ENCODE measurements around the gene WDR7. TPM values are rescaled to one million over a fixed set of nuclear protein-coding genes. Genes with fewer than 3 reads are reported as not detected.

Gene WDR7
- total RNA-seq, 1 donor from 2014 or later: 23.1 TPM

DNA sequence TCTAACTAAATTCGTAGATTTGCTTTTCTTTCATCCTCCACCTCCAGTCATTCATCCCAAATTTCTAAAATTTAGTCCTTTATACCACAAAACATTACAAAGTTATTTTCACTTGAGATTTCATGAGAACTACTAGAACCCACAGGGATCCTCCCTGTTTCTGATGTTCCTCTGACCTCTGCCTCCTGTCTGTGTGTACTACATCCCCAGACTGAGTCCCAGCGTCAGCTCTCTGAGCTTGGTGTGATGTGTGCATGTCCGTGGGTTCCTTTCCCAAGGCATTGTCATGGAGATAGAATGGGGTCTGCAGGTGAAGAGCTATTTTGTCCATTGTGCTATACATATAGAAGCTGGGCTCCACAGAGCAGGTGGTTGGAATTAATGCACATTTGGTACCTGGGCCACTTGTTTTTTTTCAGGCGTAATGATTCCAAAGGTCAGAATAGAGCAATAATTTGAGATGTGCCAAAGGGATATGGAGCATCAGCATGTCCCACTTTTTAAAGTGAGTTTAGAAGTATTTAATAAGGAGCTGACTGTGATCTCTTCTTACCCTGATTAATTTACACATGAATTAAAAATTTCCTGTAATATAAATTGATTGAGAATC is 344.5 kb downstream of the WDR7 start:
- ATAC-seq (ENCODE audit: poor library complexity) (no peak), DNase-seq (no peak)
- intact Hi-C loops (cut with DNase I): no loop called here

DNA sequence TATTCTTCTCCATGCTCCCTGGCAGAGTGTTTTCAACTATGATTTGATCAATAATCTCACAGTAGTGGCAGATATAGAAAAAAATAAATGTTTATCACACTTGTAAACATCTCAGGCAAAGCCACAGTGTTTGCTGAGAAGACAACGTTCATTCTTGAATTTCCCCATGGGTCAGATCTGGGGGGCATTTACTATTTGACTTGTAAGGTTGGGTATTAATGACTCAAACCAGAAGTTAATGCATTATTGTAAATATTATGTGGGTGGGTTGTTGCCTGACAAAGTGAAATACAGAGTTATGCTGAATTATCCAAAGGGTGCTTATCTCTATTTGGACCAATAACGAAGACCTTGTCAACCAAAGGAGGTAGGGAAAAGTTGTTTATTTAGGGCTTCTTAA is 346.0 kb downstream of the WDR7 start:
- intact Hi-C loops (cut with DNase I): no loop called here
- ATAC-seq (ENCODE audit: poor library complexity) (no peak), DNase-seq (no peak)

DNA sequence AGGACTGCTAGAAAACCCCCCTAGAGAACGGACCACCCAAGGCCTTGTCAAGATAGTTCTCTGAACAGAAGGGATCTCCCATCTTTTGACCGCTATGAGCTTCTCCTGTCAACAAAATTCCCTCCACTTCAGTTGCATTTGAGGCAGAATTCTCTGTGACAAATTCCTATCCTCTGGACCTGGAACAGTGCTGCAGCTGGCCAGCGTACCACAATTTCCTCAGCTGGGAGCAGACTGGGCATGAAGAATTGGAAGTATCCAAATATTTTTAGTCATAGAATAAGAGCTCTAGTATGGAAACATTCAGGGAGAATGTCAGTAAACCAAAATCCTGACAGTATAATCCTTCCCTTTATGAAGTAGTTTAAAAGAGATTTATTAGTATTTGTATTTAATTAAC is 348.7 kb downstream of the WDR7 start:
- intact Hi-C loops (cut with DNase I): no loop called here
- ATAC-seq (ENCODE audit: poor library complexity) (peak; percentile 40), DNase-seq (no peak)

GRCh38 chr18:57002627-57003026 is 351.5 kb downstream of the WDR7 start:
- intact Hi-C loops (cut with DNase I): no loop called here
- no peak for DNase-seq
- peak; percentile 90 for ATAC-seq (ENCODE audit: poor library complexity)

- no peak for DNase-seq
- ATAC-seq (ENCODE audit: poor library complexity): no peak
- intact Hi-C loops (cut with DNase I): no loop called here
Observed at GRCh38 chr18:57003342-57003741, 352.2 kb downstream of the WDR7 start.

GRCh38 chr18:57004366-57005121 is 353.4 kb downstream of the WDR7 start:
- intact Hi-C loops (cut with DNase I): no loop called here
- no peak for DNase-seq
- no peak for ATAC-seq (ENCODE audit: poor library complexity)

DNA sequence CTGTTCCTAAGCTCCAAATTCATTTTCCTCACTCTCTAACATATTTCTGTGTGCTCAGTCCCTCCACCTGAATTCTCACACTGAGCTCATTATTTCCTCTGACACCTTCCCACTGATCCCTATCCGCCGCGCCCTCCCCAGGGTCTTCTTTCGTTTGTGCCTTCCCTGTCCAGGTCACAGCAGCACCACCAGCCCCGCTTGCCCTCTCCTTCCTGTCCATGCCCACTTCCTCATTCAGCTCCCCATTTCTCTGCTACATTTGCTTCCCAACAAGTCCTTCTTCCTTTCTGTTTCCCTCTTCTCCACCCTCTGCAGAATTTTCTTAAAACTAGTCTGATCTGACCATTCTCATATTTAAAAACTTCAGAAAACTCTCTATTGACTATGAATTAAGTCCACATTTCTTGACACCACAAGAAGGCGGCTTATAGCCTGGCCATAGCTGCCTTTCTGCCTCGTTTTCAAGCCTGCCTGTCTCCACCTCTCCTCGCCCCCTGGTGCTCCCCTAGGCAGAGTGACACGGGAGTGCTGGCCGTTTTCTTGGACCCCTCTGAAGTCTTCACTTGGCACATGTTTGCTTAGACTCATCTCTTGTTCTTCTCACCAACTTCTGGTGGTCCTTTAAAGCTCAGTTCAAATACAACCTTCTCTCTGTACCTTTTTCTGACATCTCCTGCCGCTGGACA is 357.0 kb downstream of the WDR7 start:
- DNase-seq (no peak), ATAC-seq (ENCODE audit: poor library complexity) (no peak)
- intact Hi-C loops (cut with DNase I): no loop called here

- ATAC-seq (ENCODE audit: poor library complexity) (no peak), DNase-seq (no peak)
- intact Hi-C loops (cut with DNase I): no loop called here
Observed at GRCh38 chr18:57009844-57010243, 358.7 kb downstream of the WDR7 start.

- no peak for DNase-seq
- intact Hi-C loops (cut with DNase I): no loop called here
- no peak for ATAC-seq (ENCODE audit: poor library complexity)
Observed at GRCh38 chr18:57014772-57015413, 363.7 kb downstream of the WDR7 start.

- DNase-seq: no peak
- ATAC-seq (ENCODE audit: poor library complexity): no peak
- intact Hi-C loops (cut with DNase I): no loop called here
Observed at GRCh38 chr18:57015451-57015850, 364.3 kb downstream of the WDR7 start.

DNA sequence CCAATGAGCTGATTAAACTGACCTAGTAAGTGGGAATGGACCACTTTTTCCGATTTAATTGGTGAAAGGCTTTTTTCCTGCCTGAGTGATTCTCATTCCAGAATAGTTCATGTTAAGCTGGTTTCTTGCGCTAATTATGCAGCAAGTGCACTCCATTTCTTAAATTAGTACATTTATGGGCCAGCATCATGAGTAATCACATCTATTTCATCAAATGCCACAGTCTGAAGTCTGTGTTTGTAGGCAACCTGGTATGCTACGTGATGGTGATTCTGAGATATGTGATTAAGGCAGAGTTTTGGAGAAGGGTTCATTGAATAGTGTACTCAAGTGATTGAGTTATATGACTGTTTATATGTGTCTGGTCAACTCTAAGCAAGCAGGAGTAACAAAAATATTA is 367.7 kb downstream of the WDR7 start:
- intact Hi-C loops (cut with DNase I): no loop called here
- DNase-seq: no peak
- ATAC-seq (ENCODE audit: poor library complexity): no peak

GRCh38 chr18:57022716-57023115 is 371.6 kb downstream of the WDR7 start:
- DNase-seq: no peak
- ATAC-seq (ENCODE audit: poor library complexity): no peak
- intact Hi-C loops (cut with DNase I): no loop called here

DNA sequence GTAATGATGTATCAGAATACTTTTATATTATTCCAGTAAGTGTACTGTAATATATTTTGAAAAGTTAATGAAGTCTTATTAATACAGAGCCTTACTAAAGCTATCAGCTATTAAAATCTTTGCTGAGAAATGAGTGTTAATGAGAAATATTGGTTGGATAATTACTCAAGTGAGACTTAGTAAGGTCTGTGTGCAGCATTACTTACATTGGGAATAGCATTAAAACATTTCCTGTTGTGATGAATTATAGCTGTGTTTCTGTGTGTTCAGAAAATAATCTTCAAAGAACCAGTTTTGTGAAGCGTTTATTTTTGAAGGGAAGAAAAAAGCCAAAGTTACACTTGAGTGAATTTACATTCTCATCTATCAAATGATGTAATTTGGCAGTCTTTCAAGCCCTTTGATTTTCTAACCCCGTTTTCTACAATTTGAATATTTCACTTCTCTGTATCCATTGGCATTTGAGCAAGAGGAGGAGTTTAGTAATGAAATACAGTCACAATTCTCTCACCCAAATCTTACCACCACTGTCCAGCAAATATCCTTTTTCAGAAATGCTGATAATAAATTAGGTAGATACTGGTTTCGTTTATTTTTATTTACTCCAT is 372.2 kb downstream of the WDR7 start:
- intact Hi-C loops (cut with DNase I): no loop called here
- DNase-seq (no peak), ATAC-seq (ENCODE audit: poor library complexity) (no peak)

DNA sequence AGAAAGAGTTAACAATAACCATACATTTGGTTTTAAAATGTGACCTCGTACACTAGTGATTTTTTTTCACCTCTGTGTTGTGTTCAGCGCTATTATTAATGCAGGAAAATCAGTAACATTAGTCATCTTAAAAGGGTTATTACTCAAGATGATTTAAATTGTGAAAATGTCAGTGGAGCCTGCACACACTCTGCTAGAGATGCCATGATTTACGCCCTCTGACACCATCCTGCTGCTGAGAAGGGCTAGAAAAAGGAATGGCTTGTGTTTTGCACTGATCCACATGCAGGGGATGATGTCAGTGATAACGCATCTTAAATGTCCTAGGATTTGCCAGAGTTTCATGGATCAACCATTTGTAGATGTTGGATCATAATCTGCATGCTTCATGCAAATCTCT is 374.4 kb downstream of the WDR7 start:
- DNase-seq (no peak), ATAC-seq (ENCODE audit: poor library complexity) (no peak)
- intact Hi-C loops (cut with DNase I): no loop called here

DNA sequence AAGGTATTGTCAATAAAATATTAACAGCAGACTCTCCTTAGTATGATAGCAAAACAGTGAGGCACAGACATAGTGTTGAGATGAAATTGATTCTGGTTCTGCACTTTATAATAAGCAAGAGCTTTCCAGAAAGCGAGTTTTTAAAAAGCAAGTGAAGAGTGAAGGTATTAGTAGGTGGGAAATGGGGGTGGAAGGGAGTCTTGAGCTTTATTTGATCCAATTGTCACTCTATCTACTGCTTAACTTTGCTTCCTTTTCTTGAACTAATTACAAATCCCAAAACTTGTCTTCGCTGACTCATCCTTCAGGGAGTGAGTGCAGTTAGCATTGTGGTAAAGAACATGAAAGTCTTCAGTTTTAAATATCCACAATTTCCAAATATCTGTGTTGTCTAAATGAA is 375.2 kb downstream of the WDR7 start:
- ATAC-seq (ENCODE audit: poor library complexity) (no peak), DNase-seq (no peak)
- intact Hi-C loops (cut with DNase I): no loop called here

GRCh38 chr18:57027190-57027708 is 376.1 kb downstream of the WDR7 start:
- intact Hi-C loops (cut with DNase I): no loop called here
- no peak for DNase-seq
- no peak for ATAC-seq (ENCODE audit: poor library complexity)

GRCh38 chr18:57029761-57030160 is 378.6 kb downstream of the WDR7 start:
- ATAC-seq (ENCODE audit: poor library complexity) (no peak), DNase-seq (no peak)
- intact Hi-C loops (cut with DNase I): no loop called here

- no peak for ATAC-seq (ENCODE audit: poor library complexity)
- intact Hi-C loops (cut with DNase I): no loop called here
- no peak for DNase-seq
Observed at GRCh38 chr18:57030417-57030816, 379.3 kb downstream of the WDR7 start.

GRCh38 chr18:57035590-57035989 is 384.4 kb downstream of the WDR7 start:
- intact Hi-C loops (cut with DNase I): no loop called here
- ATAC-seq (ENCODE audit: poor library complexity) (no peak), DNase-seq (no peak)

Measured in Right ventricle myocardium superior (tissue), 1 donor.